K562 (cell line): Measurements from ENCODE around the gene RAI14. TPM values are rescaled to one million over a fixed set of nuclear protein-coding genes. Genes with fewer than 3 reads are reported as not detected.

Experiments used
- BCOR ChIP-seq: fragments of 450-650 bp; IDR thresholded peaks from 2 replicates; pipeline ENCODE4 v1.6.1; 2016
- CTCF ChIP-seq, 3 experiments: IDR thresholded peaks in 2 of 3; conservative IDR thresholded peaks in 1 of 3; 2 replicates each; pipeline ENCODE4 v1.5.1; 2011 to 2012; ENCODE audit warnings: low read length in 3 of 3, mild to moderate bottlenecking in 3 of 3, control low read depth in 2 of 3, improper control_type of control experiment in 1 of 3, inconsistent platforms in 1 of 3, low read depth in 1 of 3, mixed read lengths in 1 of 3, moderate library complexity in 1 of 3; ENCODE audit not compliant: insufficient read depth in 2 of 3
- ETV6 ChIP-seq, 3 experiments: fragments of 150-350 bp in 1 of 3; sonication (generic) in 1 of 3; formaldehyde crosslinking in 1 of 3; IDR thresholded peaks; 2 replicates each; pipeline versions ENCODE4 v1.6.1 to v1.8.0; 2014 to 2022; ENCODE audit warnings: borderline replicate concordance in 2 of 3, low read depth in 2 of 3, antibody characterized with exemption in 1 of 3, low read length in 1 of 3, mild to moderate bottlenecking in 1 of 3, missing genetic modification reagents in 1 of 3
- GABPA ChIP-seq: fragments of 200-800 bp; sonication (Bioruptor generic); conservative IDR thresholded peaks from 2 replicates; pipeline ENCODE4 v1.6.1; 2016; ENCODE audit warnings: low read depth, missing genetic modification characterization, missing compliant biosample characterization
- HOXB6 ChIP-seq: fragments of 250-450 bp; sonication (Bioruptor Pico); IDR thresholded peaks from 2 replicates; pipeline ENCODE4 v1.5.1; 2022; ENCODE audit warnings: mild to moderate bottlenecking, borderline replicate concordance
- ILK ChIP-seq: fragments of 450-650 bp; IDR thresholded peaks from 2 replicates; pipeline ENCODE4 v1.6.1; 2016; ENCODE audit warnings: missing genetic modification characterization, low read depth, mild to moderate bottlenecking, missing compliant biosample characterization, moderate library complexity, borderline replicate concordance
- MEIS2 ChIP-seq: fragments of 450-650 bp; IDR thresholded peaks from 2 replicates; pipeline ENCODE4 v1.6.1; 2014; ENCODE audit warnings: mild to moderate bottlenecking; ENCODE audit not compliant: partially characterized antibody
- NFYB ChIP-seq: IDR thresholded peaks from 2 replicates; pipeline ENCODE4 v1.6.1; 2011; ENCODE audit warnings: mild to moderate bottlenecking, moderate library complexity; ENCODE audit not compliant: insufficient read length; ENCODE audit errors: extremely low read depth
- NR2F6 ChIP-seq: fragments of 450-650 bp; formaldehyde crosslinking; IDR thresholded peaks from 2 replicates; pipeline ENCODE4 v1.4.0; 2020; ENCODE audit warnings: mild to moderate bottlenecking
- OTX1 ChIP-seq: fragments of 450-650 bp; formaldehyde crosslinking; IDR thresholded peaks from 2 replicates; pipeline ENCODE4 v1.4.0; 2022; ENCODE audit warnings: mild to moderate bottlenecking
- PKNOX1 ChIP-seq: fragments of 450-650 bp; IDR thresholded peaks from 2 replicates; pipeline ENCODE4 v1.6.1; 2016
- RFX1 ChIP-seq: fragments of 450-650 bp; IDR thresholded peaks from 2 replicates; pipeline ENCODE4 v1.6.1; 2016; ENCODE audit warnings: mild to moderate bottlenecking, moderate library complexity
- TCF15 ChIP-seq: fragments of 250-450 bp; sonication (Bioruptor Pico); IDR thresholded peaks from 2 replicates; pipeline ENCODE4 v1.8.0; 2022; ENCODE audit warnings: moderate library complexity, mild to moderate bottlenecking, inconsistent platforms
- ZBTB5 ChIP-seq: fragments of 450-650 bp; IDR thresholded peaks from 2 replicates; pipeline ENCODE4 v1.6.1; 2017; ENCODE audit warnings: antibody characterized with exemption
- ZNF639 ChIP-seq, 2 experiments: fragments of 200-800 bp in 1 of 2; sonication (Bioruptor generic) in 1 of 2; sonication (generic) in 1 of 2; formaldehyde crosslinking in 1 of 2; IDR thresholded peaks in 1 of 2; conservative IDR thresholded peaks in 1 of 2; 2 replicates each; pipeline versions ENCODE4 v1.5.0 to v1.6.1; 2016 to 2020; ENCODE audit warnings: missing compliant biosample characterization in 1 of 2, missing genetic modification characterization in 1 of 2, missing genetic modification reagents in 1 of 2
- polyA plus RNA-seq, 8 experiments: library from polyadenylated mRNA; depleted of rRNA in 4 of 8; stranded (reverse) in 5 of 8; unstranded in 3 of 8; fragments of >200 nt; fragmentation: Nextera tagmentation in 2 of 8; fragmentation: Illumina TruSeq in 1 of 8; extraction: Ambion mirVana in 2 of 8; extraction: Trizol in 1 of 8; gene quantifications; 2 replicates each; pipeline versions ENCODE4 v1.2.1 to v1.2.3, GENCODE V29; 2011 to 2014; ENCODE audit warnings: inconsistent platforms in 1 of 8, missing spikeins in 1 of 8
- total RNA-seq, 7 experiments: library from RNA; depleted of rRNA in 6 of 7; stranded (reverse); fragments of >200 nt in 6 of 7; fragmentation: Illumina TruSeq in 2 of 7; extraction: Trizol in 2 of 7; gene quantifications; 2 replicates each; pipeline versions ENCODE4 v1.2.1 to v1.2.3, GENCODE V29; 2011 to 2021; ENCODE audit warnings: low replicate concordance in 1 of 7

The RAI14 gene
- total and polyA plus RNA-seq, 9 of the 15 experiments (the other 6 are each of a cell fraction or from before 2014, with no cell fraction given), result 11.3 to 82.5 (median 34.8) TPM

GRCh38 chr5:34684281-34684979 is 28.3 kb downstream of the RAI14 start (continued):
- TF ChIP-seq PKNOX1, result peak; percentile 85
- TF ChIP-seq CTCF (IDR thresholded peaks at IDR 0.05 in 2 of 3, conservative IDR thresholded peaks at IDR 0.05 in 1 of 3; ENCODE audit: insufficient read depth in 2 of 3, low read depth in 1 of 3, low read length in 3 of 3), result 0 out of 6 replicates have a peak, but pooled peaks of 1 of the 3 experiments have one; percentile 18
- TF ChIP-seq RFX1, result peak; percentile 77
- no peak for TF ChIP-seq GABPA (tag)
- no peak for TF ChIP-seq ILK
- no peak for TF ChIP-seq ZBTB5
- no peak for TF ChIP-seq NFYB
- no peak for TF ChIP-seq OTX1 (CRISPR knock-in tag)
- no peak for TF ChIP-seq HOXB6
- no peak for TF ChIP-seq ETV6 (IDR thresholded peaks at IDR 0.05; ENCODE audit: borderline replicate concordance in 1 of 2, low read depth in 2 of 2, low read length in 1 of 2)
- TF ChIP-seq ETV6 (CRISPR knock-in tag; IDR thresholded peaks at IDR 0.05; ENCODE audit: borderline replicate concordance), result no peak
- no peak for TF ChIP-seq NR2F6
- TF ChIP-seq MEIS2, result peak; percentile 13
- no peak for TF ChIP-seq TCF15
- TF ChIP-seq BCOR, result 0 out of 2 replicates have a peak, but pooled peaks have one; percentile 25
- no peak for TF ChIP-seq ZNF639 (CRISPR knock-in tag; conservative IDR thresholded peaks at IDR 0.05 in 1 of 2, IDR thresholded peaks at IDR 0.05 in 1 of 2)
